Caco-2 (cell line): ENCODE results near the gene BTNL9. TPM values are rescaled to one million over a fixed set of nuclear protein-coding genes. Genes with fewer than 3 reads are reported as not detected.
A peak's percentile ranks its signal among the peaks of the same experiment; 100 is the strongest.

Experiments used
- BruUV-seq: library from RNA; stranded (reverse); fragments of 400-500 nt; replicated peaks from 2 replicates; lab custom pipeline; 2021; lab: Mats Ljungman, UMichigan
- CTCF ChIA-PET: fragments of 300-600 bp; sonication (Branson Sonifier 250); formaldehyde crosslinking; loops from one replicate; lab custom pipeline; 2022; ENCODE audit warnings: antibody characterized with exemption; lab: Charles Lee
- POLR2A ChIA-PET: fragments of 300-600 bp; sonication (Branson Sonifier 250); formaldehyde crosslinking; loops from one replicate; lab custom pipeline; 2022; ENCODE audit warnings: antibody characterized with exemption; lab: Charles Lee
- DNase-seq, 2 experiments: peaks; one replicate each; pipeline versions ENCODE4 v3.0.0 to v3.0.0-alpha.2; 2020 to 2022
- H3K27me3 ChIP-seq: replicated peaks from 2 replicates; pipeline ENCODE4 v1.6.0; 2011; ENCODE audit warnings: low read length; ENCODE audit not compliant: control insufficient read depth, insufficient read depth
- H3K36me3 ChIP-seq: 2 replicates; pipeline ENCODE4 v1.5.1; 2011; ENCODE audit warnings: low read length; ENCODE audit not compliant: control insufficient read depth, insufficient read depth
- H3K4me1 ChIP-seq: fragments of 250-450 bp; sonication (Bioruptor Pico); 2 replicates; pipeline ENCODE4 v1.5.1; 2020; ENCODE audit warnings: mild to moderate bottlenecking
- H3K4me3 ChIP-seq: 2 replicates; pipeline ENCODE4 v1.5.1; 2011; ENCODE audit warnings: low read depth, mild to moderate bottlenecking, control low read depth, low read length
- H3K9me3 ChIP-seq: fragments of 250-450 bp; sonication (Bioruptor Pico); 2 replicates; pipeline ENCODE4 v1.5.1; 2020; ENCODE audit warnings: mild to moderate bottlenecking, moderate library complexity
- H3K27ac Mint-ChIP-seq: one replicate; pipeline ENCODE4 v1.8.0; 2022; ENCODE audit warnings: mixed read lengths; ENCODE audit not compliant: unreplicated experiment
- H3K27me3 Mint-ChIP-seq: one replicate; pipeline ENCODE4 v1.8.0; 2022; ENCODE audit warnings: mixed read lengths; ENCODE audit not compliant: insufficient read depth, unreplicated experiment
- H3K36me3 Mint-ChIP-seq: one replicate; pipeline ENCODE4 v1.8.0; 2022; ENCODE audit warnings: mild to moderate bottlenecking, mixed read lengths; ENCODE audit not compliant: insufficient read depth, unreplicated experiment
- H3K4me1 Mint-ChIP-seq: one replicate; pipeline ENCODE4 v1.8.0; 2022; ENCODE audit warnings: low read depth, mixed read lengths; ENCODE audit not compliant: unreplicated experiment
- H3K4me3 Mint-ChIP-seq: one replicate; pipeline ENCODE4 v1.8.0; 2022; ENCODE audit warnings: mild to moderate bottlenecking, moderate library complexity, mixed read lengths; ENCODE audit not compliant: unreplicated experiment
- H3K9me3 Mint-ChIP-seq: one replicate; pipeline ENCODE4 v1.8.0; 2022; ENCODE audit warnings: mixed read lengths; ENCODE audit not compliant: unreplicated experiment
- intact Hi-C: fragments of 100-400 bp; cut with micrococcal nuclease; formaldehyde crosslinking; loops from one replicate; pipeline ENCODE4 v1.10.0; 2022; ENCODE audit not compliant: unreplicated experiment
- total RNA-seq: library from RNA; stranded (reverse); gene quantifications from 2 replicates; pipeline ENCODE4 v1.2.3, GENCODE V29; 2022
- TF ChIP-seq, protein P1 (sequence below), 2 experiments: fragments of 200-600 bp in 1 of 2; IDR thresholded peaks; 1 replicate in 1 of 2; 2 replicates in 1 of 2; pipeline versions ENCODE4 v1.5.1 to v1.8.0; 2011 to 2022; ENCODE audit warnings: antibody characterized with exemption in 1 of 2, control low read depth in 1 of 2, inconsistent platforms in 1 of 2, low read depth in 1 of 2, low read length in 1 of 2, mild to moderate bottlenecking in 1 of 2, moderate library complexity in 1 of 2; ENCODE audit not compliant: insufficient read depth in 1 of 2, severe bottlenecking in 1 of 2, unreplicated experiment in 1 of 2

Gene BTNL9
- total RNA-seq, 1 experiment from 2014 or later, result 8.4 TPM

DNA sequence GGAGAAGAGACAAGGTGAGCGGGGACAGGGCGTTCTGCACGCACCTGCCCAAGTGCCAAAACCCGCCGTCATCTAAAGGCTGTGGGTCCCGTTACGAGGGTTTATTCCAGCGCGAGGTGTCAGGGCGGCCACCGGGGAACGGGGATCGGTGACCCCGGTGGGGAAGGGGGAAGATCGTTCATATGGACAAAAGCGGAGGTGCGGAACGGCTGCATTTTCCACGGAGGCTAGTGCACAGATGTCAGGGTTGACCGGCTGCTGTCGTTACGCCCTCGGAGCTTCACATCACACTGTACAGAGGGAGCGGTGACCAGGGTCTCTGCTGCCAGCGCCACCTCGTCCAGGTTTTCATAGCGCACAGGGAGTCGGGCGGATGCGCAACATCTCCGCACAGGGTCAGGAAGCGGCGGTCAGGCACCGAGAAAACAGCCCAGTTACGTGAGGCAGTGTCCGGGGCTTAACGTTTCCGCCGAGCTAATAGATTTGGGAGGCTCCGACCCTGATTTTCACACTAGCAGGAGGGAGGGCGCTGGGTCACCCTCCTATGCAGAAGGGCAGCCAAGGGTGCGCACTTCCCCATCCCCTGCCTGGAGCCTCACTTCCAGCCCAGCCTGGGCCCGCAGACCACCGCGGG lies 13.5 kb downstream of the BTNL9 start:
- H3K36me3 Mint-ChIP-seq, result no peaks in the 10 kb centered on the region
- peak in 1 of 2 experiments; percentile 36 for DNase-seq
- peaks cover 13% of the 10 kb centered on the region for H3K27me3 Mint-ChIP-seq
- Histone ChIP-seq H3K36me3 (no peaks in the 10 kb centered on the region), H3K4me1 (peaks cover 7% of the 10 kb centered on the region; the same call in 1 of the 2 replicates), H3K27me3 (no peaks in the 10 kb centered on the region), H3K9me3 (no peaks in the 10 kb centered on the region), H3K4me3 (peak overlapping the region; percentile 83)
- BruUV-seq, result no TSS peak
- H3K27ac Mint-ChIP-seq, result no peak overlapping the region
- H3K4me3 Mint-ChIP-seq, result peak overlapping the region; percentile 90
- TF ChIP-seq, protein P1, sequence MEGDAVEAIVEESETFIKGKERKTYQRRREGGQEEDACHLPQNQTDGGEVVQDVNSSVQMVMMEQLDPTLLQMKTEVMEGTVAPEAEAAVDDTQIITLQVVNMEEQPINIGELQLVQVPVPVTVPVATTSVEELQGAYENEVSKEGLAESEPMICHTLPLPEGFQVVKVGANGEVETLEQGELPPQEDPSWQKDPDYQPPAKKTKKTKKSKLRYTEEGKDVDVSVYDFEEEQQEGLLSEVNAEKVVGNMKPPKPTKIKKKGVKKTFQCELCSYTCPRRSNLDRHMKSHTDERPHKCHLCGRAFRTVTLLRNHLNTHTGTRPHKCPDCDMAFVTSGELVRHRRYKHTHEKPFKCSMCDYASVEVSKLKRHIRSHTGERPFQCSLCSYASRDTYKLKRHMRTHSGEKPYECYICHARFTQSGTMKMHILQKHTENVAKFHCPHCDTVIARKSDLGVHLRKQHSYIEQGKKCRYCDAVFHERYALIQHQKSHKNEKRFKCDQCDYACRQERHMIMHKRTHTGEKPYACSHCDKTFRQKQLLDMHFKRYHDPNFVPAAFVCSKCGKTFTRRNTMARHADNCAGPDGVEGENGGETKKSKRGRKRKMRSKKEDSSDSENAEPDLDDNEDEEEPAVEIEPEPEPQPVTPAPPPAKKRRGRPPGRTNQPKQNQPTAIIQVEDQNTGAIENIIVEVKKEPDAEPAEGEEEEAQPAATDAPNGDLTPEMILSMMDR (IDR thresholded peaks at IDR 0.05; ENCODE audit: insufficient read depth in 1 of 2, low read depth in 1 of 2, low read length in 1 of 2, severe bottlenecking in 1 of 2, unreplicated experiment in 1 of 2), result no peak
- intact Hi-C loops, result loop anchor here (5.0 kb wide), 1 partner anchor 191 kb away; the partner anchor contains the start of gene ZFP62
- ChIA-PET CTCF (no interaction called here), POLR2A (no interaction called here)
- peaks cover 8% of the 10 kb centered on the region for H3K4me1 Mint-ChIP-seq
- no peaks in the 10 kb centered on the region for H3K9me3 Mint-ChIP-seq

DNA sequence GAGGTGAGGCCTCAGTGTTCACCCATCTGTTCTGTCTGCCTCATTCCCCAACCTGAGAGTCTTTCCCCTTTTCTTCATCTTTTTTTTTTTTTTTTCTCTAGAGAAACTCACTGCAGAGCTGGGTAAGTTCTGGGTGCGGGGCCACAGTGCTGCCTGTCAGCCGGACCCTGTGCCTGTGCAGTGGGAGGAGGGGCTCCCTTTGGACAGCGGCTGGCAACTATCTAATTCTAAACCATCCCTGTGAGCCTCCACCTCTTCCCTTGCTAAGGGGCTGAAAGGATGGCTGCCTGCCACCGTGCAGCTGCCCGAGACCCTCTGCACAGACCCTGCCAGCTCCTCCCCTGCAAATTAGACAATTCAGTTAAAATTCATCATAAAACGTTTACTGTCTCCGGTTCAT lies 14.1 kb downstream of the BTNL9 start:
- Histone ChIP-seq H3K27me3 (no peaks in the 10 kb centered on the region), H3K36me3 (no peaks in the 10 kb centered on the region), H3K9me3 (no peaks in the 10 kb centered on the region), H3K4me1 (peaks cover 7% of the 10 kb centered on the region; the same call in 1 of the 2 replicates), H3K4me3 (peak overlapping the region; percentile 83)
- H3K4me3 Mint-ChIP-seq, result peak overlapping the region; percentile 90
- TF ChIP-seq, protein P1 (IDR thresholded peaks at IDR 0.05; ENCODE audit: insufficient read depth in 1 of 2, low read depth in 1 of 2, low read length in 1 of 2, severe bottlenecking in 1 of 2, unreplicated experiment in 1 of 2), result no peak
- intact Hi-C loops, result loop anchor here (5.0 kb wide), 1 partner anchor 192 kb away; the partner anchor contains the start of gene ZFP62
- H3K36me3 Mint-ChIP-seq, result no peaks in the 10 kb centered on the region
- no peak for DNase-seq
- CTCF ChIA-PET, result no interaction called here
- H3K27me3 Mint-ChIP-seq, result peaks cover 12% of the 10 kb centered on the region
- no peak overlapping the region for H3K27ac Mint-ChIP-seq
- POLR2A ChIA-PET, result interaction anchor here (0.6 kb wide), 1 partner anchor 223 kb away, joined by 5 read pairs; no protein-coding TSS in a partner anchor
- no TSS peak for BruUV-seq
- H3K4me1 Mint-ChIP-seq, result peaks cover 8% of the 10 kb centered on the region
- no peaks in the 10 kb centered on the region for H3K9me3 Mint-ChIP-seq

DNA sequence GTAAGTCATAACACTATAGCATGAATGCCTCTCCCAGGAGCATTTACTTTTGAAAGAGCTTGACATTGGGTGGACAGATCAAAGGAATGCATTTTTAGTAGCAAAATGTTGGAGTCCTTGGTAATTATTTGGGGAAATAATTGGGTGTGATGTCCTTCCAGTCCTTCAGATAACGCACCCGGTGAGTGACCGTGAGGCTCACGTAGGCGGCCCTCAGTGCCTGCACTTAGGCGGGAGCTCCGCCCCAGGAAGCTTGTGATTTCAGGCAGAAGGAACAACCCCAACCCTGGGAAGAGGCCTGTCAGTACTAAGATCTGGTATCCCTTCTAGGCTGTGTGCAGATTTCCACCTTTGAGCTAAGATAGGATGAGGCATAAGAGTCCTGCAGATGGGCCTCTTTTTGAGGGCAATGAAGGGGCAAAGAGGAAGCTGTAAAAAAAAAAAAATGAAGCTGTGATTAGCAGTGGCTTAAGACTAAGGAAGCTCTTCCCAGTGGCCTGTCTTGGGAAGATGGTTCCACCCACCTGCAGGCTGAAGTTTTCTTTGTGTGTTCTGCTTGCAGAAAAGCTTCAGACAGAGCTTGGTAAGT lies 14.9 kb downstream of the BTNL9 start:
- Histone ChIP-seq H3K4me1 (peaks cover 7% of the 10 kb centered on the region; the same call in 1 of the 2 replicates), H3K27me3 (no peaks in the 10 kb centered on the region), H3K36me3 (no peaks in the 10 kb centered on the region), H3K9me3 (no peaks in the 10 kb centered on the region), H3K4me3 (no peak overlapping the region)
- ChIA-PET CTCF (interaction anchor here (0.5 kb wide), 1 partner anchor 702 kb away, joined by 3 read pairs; the partner anchor contains the start of gene GFPT2), POLR2A (no interaction called here)
- Mint-ChIP-seq H3K4me3 (no peak overlapping the region), H3K9me3 (no peaks in the 10 kb centered on the region), H3K4me1 (peaks cover 8% of the 10 kb centered on the region), H3K27me3 (peaks cover 8% of the 10 kb centered on the region), H3K36me3 (no peaks in the 10 kb centered on the region), H3K27ac (no peak overlapping the region)
- intact Hi-C loops, result loop anchor here (5.0 kb wide), 1 partner anchor 193 kb away; the partner anchor contains the start of gene ZFP62
- no peak for DNase-seq
- BruUV-seq, result TSS peak; percentile 46
- TF ChIP-seq, protein P1 (IDR thresholded peaks at IDR 0.05; ENCODE audit: insufficient read depth in 1 of 2, low read depth in 1 of 2, low read length in 1 of 2, severe bottlenecking in 1 of 2, unreplicated experiment in 1 of 2), result no peak
